Endometrium (tissue), 2 donors: ENCODE results near the gene BTBD8.

Source experiments
- FAIRE-seq: peaks from 2 replicates; lab custom pipeline; 2012; peaks lifted over from hg19 to GRCh38; lab: Jason Lieb, UNC
- donor health status: control.
- donor health status: control.

The BTBD8 gene

DNA sequence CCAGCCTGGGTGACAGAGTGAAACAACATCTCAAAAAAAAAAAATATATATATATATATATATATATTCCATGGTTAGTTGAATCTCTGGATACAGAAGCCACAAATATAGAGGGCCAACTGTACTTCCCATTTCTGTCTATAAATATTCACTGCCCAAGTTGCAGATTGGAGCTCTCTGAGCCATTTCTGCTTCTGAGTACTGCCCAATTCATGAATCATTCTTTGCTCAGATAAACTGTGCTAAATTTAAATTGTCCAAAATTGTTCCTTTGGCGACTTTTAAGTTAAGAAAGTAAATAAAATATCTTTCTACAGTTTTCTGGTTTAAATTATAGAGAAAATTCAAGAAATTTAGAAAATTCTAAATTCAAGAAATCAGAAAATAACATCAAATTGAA is 114.4 kb downstream of the BTBD8 start:
- FAIRE-seq, result no peak

DNA sequence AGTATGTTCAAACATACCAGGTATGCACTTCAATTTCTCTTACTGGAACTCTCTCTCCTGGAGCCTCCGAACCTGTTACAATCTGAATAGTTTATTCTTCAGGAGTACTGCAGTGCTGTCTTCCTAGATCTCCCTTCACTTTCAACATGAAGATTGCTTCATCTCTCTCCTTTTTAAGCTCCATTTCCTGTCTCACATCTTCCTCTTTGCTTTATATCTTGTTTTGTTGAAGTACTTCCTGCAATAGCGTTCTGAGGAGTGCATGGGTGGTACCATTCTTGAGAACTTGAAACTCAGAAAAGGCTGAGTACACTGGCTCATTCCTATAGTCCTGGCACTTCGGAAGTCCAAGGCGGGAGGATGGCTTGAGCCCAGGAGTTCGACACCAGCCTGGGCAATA is 121.8 kb downstream of the BTBD8 start:
- FAIRE-seq, result no peak

DNA sequence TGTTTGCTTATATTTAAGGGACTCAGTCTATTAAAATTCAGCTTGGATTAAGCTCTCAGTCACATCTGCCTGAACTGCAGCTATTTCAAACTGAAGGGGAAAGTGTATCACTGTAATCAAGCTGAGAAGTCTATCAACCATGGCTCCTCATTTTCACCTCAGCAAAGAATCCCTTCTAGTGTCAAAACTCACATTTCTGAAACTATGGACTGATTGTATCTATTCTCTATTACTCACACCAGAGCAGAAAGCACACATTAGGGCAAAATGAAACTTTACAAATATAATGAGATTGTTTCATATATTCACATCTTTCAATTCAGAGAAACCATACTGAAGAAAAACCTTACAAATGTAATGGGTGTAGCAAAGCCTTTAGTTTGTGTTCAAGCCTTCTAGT is 123.0 kb downstream of the BTBD8 start:
- FAIRE-seq, result no peak

DNA sequence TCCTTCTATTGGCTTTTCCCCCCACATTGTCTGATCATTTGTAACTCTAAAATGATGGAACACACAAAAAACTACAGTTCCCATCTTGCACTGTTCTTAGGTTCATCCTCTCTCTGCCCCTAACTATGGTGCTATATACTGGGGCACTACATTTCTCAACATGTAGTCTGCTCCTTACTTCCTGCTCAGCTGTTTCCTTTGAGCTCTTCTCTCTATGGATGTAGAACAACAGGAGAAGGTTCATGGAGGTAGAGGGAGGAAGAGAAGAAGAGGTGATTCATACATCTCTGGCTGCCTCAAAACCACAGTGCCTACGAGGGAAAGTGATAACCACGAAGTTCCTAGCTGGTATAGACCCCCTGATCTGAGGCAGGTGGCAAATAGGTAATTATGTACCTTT is 130.6 kb downstream of the BTBD8 start:
- no peak for FAIRE-seq

DNA sequence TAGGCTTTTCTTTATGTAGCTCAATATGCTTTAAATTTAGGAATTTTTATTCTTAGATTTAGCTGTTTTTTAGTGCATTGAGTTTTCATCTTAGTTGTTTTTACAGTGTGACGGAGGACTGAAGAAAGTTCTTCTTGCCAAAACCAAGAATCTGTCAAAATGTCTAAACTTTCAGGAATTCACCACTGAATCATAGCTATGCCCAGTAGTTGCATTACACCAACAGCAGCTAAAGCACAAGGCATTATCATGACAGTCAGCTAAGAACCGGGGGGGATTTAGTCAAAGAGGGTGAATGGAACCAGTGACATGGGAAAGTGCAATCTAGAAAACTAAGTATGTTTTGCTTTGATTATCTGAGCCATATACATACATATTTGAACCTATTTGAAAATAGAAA is 131.0 kb downstream of the BTBD8 start:
- no peak for FAIRE-seq

DNA sequence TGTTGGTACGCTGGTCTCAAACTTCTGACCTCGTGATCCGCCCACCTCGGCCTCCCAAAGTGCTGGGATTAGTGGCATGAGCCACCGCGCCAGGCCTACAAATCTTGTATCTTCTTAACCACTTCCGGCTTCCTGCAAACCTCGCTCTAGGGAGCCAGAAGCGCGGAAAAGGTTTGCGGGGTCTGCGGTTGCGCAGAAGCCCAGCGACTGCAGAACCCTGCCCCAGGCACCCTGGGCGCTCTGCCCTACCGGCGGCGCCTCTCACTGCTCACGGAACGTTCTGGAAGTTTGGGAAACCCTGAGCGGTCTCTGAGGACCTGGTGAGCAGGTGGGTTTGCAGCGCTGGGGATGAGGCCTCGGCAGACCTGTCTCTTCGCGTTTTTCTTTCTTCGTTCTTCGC is 137.6 kb downstream of the BTBD8 start, which contains the start of gene C1orf146:
Gene C1orf146 (plus strand): TSS at position 195 of the 400 bp plus-strand sequence. CDS start 13,506 bp downstream, outside the sequence.
- FAIRE-seq, result no peak

DNA sequence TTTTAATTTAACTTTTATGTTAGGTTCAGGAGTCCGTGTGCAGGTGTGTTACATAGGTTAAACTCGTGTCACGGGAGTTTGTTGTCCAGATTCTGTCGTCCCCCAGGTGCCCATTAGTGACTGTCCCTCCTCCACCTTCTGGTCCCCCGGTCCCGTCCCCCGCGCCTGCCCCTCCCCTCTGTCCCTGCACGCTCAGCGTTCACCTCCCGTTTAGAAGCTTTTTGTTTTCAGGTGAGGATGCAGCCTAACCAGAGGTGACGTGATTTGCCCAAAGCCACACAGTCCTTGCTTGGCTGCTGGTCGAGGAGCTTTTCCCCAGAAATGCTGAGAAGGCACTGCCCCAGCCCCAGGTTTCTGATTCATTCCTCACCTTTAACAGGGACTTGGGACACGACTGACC is 138.4 kb downstream of the BTBD8 start:
- no peak for FAIRE-seq

DNA sequence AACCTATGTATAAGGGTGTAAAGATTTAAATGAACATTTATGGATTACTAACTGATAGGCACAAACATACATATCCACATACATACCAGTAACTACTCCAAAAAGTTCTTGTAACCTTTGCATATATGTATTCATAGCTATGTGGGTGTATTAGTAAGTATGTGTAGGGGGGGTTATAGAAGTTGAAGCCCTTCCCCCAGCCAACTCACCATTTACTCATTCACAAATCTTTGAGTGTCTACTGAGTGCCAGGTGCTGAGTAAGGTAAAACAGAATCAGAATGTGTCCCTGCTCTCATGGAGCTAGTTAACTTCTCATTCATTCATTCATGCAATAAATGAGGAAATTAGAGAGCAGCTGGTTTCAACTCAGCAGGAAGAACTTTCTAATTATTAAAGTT is 138.9 kb downstream of the BTBD8 start:
- FAIRE-seq, result no peak

DNA sequence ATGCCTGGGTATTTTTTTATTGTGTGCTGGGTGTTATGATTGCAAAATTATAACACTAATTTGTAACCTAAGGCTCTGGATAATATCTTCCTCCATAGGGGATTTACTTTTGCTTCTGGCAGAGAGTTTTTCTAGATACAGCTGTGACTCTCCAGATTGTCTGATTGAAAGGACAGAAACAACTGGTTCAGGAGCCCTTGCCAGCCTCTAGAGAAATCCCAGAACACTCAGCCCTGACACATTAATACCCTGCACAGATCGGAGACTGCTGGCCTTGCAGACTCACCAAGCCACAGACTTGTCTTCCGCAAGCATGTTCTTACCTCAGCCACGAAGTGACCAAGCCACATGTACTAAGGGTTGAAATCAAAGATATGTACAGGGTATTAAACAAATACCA is 148.3 kb downstream of the BTBD8 start:
- FAIRE-seq, result no peak

DNA sequence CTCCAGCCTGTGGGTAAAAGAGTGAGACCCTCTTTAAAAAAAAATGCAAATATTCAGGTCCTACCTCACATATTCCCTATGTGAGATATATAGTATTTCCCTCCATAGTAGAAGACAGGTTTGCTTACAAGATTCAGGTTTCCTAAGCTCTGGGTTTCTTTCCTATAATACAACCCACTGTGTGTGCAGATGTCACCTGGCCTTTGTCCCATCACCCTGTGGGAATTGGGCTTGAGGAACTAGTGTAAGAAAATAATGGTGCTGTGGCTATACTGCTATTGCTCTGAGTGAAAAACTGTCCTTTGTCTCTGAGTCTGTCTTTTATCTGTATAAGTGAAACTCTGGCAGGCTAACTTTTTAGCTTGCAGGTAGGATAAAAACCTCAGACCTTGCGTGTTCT is 150.6 kb downstream of the BTBD8 start:
- no peak for FAIRE-seq
